Liver (tissue), 9 donors: ENCODE results near the gene THSD4. TPM values are rescaled to one million over a fixed set of nuclear protein-coding genes. Genes with fewer than 3 reads are reported as not detected.

Experiments used
- DNase-seq: peaks from one replicate; pipeline ENCODE4 v3.0.0-alpha.2; 2017; ENCODE audit warnings: low spot score
- H3K27ac ChIP-seq, 2 donors: one replicate each; pipeline ENCODE4 v1.7.0; 2013; ENCODE audit warnings: inconsistent platforms in 2 of 2, low read length in 2 of 2, control low read depth in 1 of 2, low read depth in 1 of 2, mild to moderate bottlenecking in 1 of 2
- H3K27me3 ChIP-seq, 4 donors: one replicate each; pipeline versions ENCODE4 v1.6.1 to v1.7.0; 2013; ENCODE audit warnings: low read length in 3 of 4, inconsistent platforms in 1 of 4, mild to moderate bottlenecking in 1 of 4, moderate library complexity in 1 of 4; ENCODE audit not compliant: control insufficient read depth in 4 of 4, insufficient read depth in 4 of 4
- H3K36me3 ChIP-seq, 4 donors: one replicate each; pipeline versions ENCODE4 v1.6.1 to v1.7.0; 2013; ENCODE audit warnings: low read length in 3 of 4, mild to moderate bottlenecking in 3 of 4, low read depth in 1 of 4, moderate library complexity in 1 of 4; ENCODE audit not compliant: control insufficient read depth in 4 of 4, insufficient read depth in 3 of 4
- H3K4me1 ChIP-seq, 4 donors: one replicate each; pipeline versions ENCODE4 v1.6.1 to v1.7.0; 2013; ENCODE audit warnings: low read length in 3 of 4, mild to moderate bottlenecking in 3 of 4, moderate library complexity in 1 of 4; ENCODE audit not compliant: control insufficient read depth in 4 of 4, insufficient read depth in 4 of 4
- H3K4me3 ChIP-seq, 3 donors: one replicate each; pipeline versions ENCODE4 v1.6.1 to v1.7.0; 2013; ENCODE audit warnings: low read length in 3 of 3, control low read depth in 1 of 3, low read depth in 1 of 3, mild to moderate bottlenecking in 1 of 3
- H3K9ac ChIP-seq, 2 donors: one replicate each; pipeline ENCODE4 v1.7.0; 2013; ENCODE audit warnings: low read length in 2 of 2, mild to moderate bottlenecking in 2 of 2, moderate library complexity in 2 of 2, control low read depth in 1 of 2, low read depth in 1 of 2
- H3K9me3 ChIP-seq, 4 donors: one replicate each; pipeline versions ENCODE4 v1.6.1 to v1.7.0; 2013; ENCODE audit warnings: low read length in 3 of 4; ENCODE audit not compliant: control insufficient read depth in 4 of 4
- ATF3 ChIP-seq: IDR thresholded peaks from 2 replicates; pipeline ENCODE4 v1.6.1; 2016; ENCODE audit warnings: antibody characterized with exemption
- CTCF ChIP-seq: fragments of 150-350 bp; IDR thresholded peaks from 2 replicates; pipeline ENCODE4 v1.5.1; 2017; ENCODE audit warnings: improper control_type of control experiment, low read depth, low read length; ENCODE audit not compliant: missing input control
- EGR1 ChIP-seq, 2 donors: IDR thresholded peaks; 2 replicates each; pipeline ENCODE4 v1.6.1; 2016 to 2018; ENCODE audit warnings: antibody characterized with exemption in 2 of 2, low read depth in 2 of 2
- FOXA1 ChIP-seq: IDR thresholded peaks from 2 replicates; pipeline ENCODE4 v1.6.1; 2016; ENCODE audit warnings: antibody characterized with exemption
- FOXA2 ChIP-seq: IDR thresholded peaks from 2 replicates; pipeline ENCODE4 v1.6.1; 2016; ENCODE audit warnings: antibody characterized with exemption
- GABPA ChIP-seq, 2 donors: IDR thresholded peaks in 1 of 2; conservative IDR thresholded peaks in 1 of 2; 2 replicates each; pipeline ENCODE4 v1.6.1; 2016; ENCODE audit warnings: antibody characterized with exemption in 2 of 2, mild to moderate bottlenecking in 1 of 2, moderate library complexity in 1 of 2
- HNF4A ChIP-seq, 2 donors: conservative IDR thresholded peaks; 2 replicates each; pipeline ENCODE4 v1.6.1; 2016; ENCODE audit warnings: antibody characterized with exemption in 2 of 2, mild to moderate bottlenecking in 2 of 2
- HNF4G ChIP-seq: IDR thresholded peaks from 2 replicates; pipeline ENCODE4 v1.6.1; 2016; ENCODE audit warnings: antibody characterized with exemption
- JUND ChIP-seq, 2 donors: IDR thresholded peaks; 2 replicates each; pipeline ENCODE4 v1.6.1; 2016; ENCODE audit warnings: antibody characterized with exemption in 2 of 2
- NR2F2 ChIP-seq: IDR thresholded peaks from 2 replicates; pipeline ENCODE4 v1.6.1; 2016; ENCODE audit warnings: antibody characterized with exemption
- RAD21 ChIP-seq, 2 donors: IDR thresholded peaks; 2 replicates each; pipeline ENCODE4 v1.6.1; 2016; ENCODE audit warnings: antibody characterized with exemption in 2 of 2, mild to moderate bottlenecking in 2 of 2
- REST ChIP-seq: IDR thresholded peaks from 2 replicates; pipeline ENCODE4 v1.6.1; 2016; ENCODE audit warnings: antibody characterized with exemption, mild to moderate bottlenecking
- RXRA ChIP-seq, 2 donors: IDR thresholded peaks; 2 replicates each; pipeline ENCODE4 v1.6.1; 2017 to 2018; ENCODE audit warnings: antibody characterized with exemption in 2 of 2, mild to moderate bottlenecking in 1 of 2
- SP1 ChIP-seq: IDR thresholded peaks from 2 replicates; pipeline ENCODE4 v1.6.1; 2018; ENCODE audit warnings: antibody characterized with exemption, mild to moderate bottlenecking
- TAF1 ChIP-seq: conservative IDR thresholded peaks from 2 replicates; pipeline ENCODE4 v1.6.1; 2016; ENCODE audit warnings: antibody characterized with exemption, mild to moderate bottlenecking
- YY1 ChIP-seq: IDR thresholded peaks from 2 replicates; pipeline ENCODE4 v1.6.1; 2016; ENCODE audit warnings: antibody characterized with exemption, mild to moderate bottlenecking
- ZBTB33 ChIP-seq: IDR thresholded peaks from 2 replicates; pipeline ENCODE4 v1.6.1; 2016; ENCODE audit warnings: antibody characterized with exemption
- WGBS: extraction: QIAGEN DNeasy Blood & Tissue Kit; methylation state at CpG from one replicate; pipeline ENCODE4 v1.1.7; 2013; 5-methylcytosine and 5-hydroxymethylcytosine counted together
- polyA plus RNA-seq, 2 donors: library from polyadenylated mRNA; stranded (reverse) in 1 of 2; unstranded in 1 of 2; fragments of 200-250 nt in 1 of 2; fragments of >200 nt in 1 of 2; fragmentation: Nextera tagmentation in 1 of 2; extraction: Ambion mirVana in 1 of 2; gene quantifications; one replicate each; pipeline versions ENCODE4 v1.2.1 to v1.2.3, GENCODE V29; 2013 to 2015
- total RNA-seq, 2 donors: library from RNA; depleted of rRNA; stranded (reverse); fragments of >200 nt; gene quantifications; one replicate each; pipeline ENCODE4 v1.2.3, GENCODE V29; 2014
- donor health status: healthy.
- donor health status: healthy.
- donor health status: healthy.
- donor health status: healthy.
- donor health status: healthy.

Gene THSD4
- total and polyA plus RNA-seq, 4 donors, result 0.23 to 11.5 (median 1.9) TPM

GRCh38 chr15:71167445-71168165 is 52.3 kb downstream of the THSD4 start:
- Histone ChIP-seq H3K4me3 (no peak overlapping the region), H3K9ac (no peak overlapping the region), H3K27me3 (no peaks in the 10 kb centered on the region), H3K4me1 (no peaks in the 10 kb centered on the region), H3K36me3 (peaks cover 0 to 2% (median 0%) of the 10 kb centered on the region in 4 donors), H3K9me3 (peaks cover 0 to 2% (median 1%) of the 10 kb centered on the region in 4 donors), H3K27ac (no peak overlapping the region)
- TF ChIP-seq TAF1, result no peak
- no peak for TF ChIP-seq NR2F2
- no peak for TF ChIP-seq HNF4A (conservative IDR thresholded peaks at IDR 0.05)
- no peak for TF ChIP-seq ZBTB33
- TF ChIP-seq RXRA (IDR thresholded peaks at IDR 0.05), result no peak
- TF ChIP-seq ATF3, result no peak
- TF ChIP-seq YY1, result no peak
- TF ChIP-seq FOXA2, result no peak
- no peak for TF ChIP-seq CTCF
- TF ChIP-seq RAD21 (IDR thresholded peaks at IDR 0.05), result no peak
- TF ChIP-seq GABPA (IDR thresholded peaks at IDR 0.05 in 1 of 2, conservative IDR thresholded peaks at IDR 0.05 in 1 of 2), result no peak
- no peak for TF ChIP-seq FOXA1
- no peak for TF ChIP-seq SP1
- no peak for TF ChIP-seq JUND (IDR thresholded peaks at IDR 0.05)
- no peak for TF ChIP-seq HNF4G
- TF ChIP-seq REST, result no peak
- TF ChIP-seq EGR1 (IDR thresholded peaks at IDR 0.05; ENCODE audit: low read depth in 2 of 2), result no peak
- DNase-seq, result no peak
- 85% methylated on average over 3 of the region's 3 CpGs for WGBS
